Naive thymus-derived CD4-positive, alpha-beta T cell (primary cell): Measurements from ENCODE around the gene SYNDIG1. TPM values are rescaled to one million over a fixed set of nuclear protein-coding genes. Genes with fewer than 3 reads are reported as not detected.

ENCODE experiments used
- ATAC-seq: fragments of 150-1000 bp; cut with Tn5 transposase; 2 replicates; pipeline ENCODE4 v1.10.0; 2021; ENCODE audit warnings: mild to moderate bottlenecking, moderate library complexity
- CTCF ChIA-PET: fragments of 350-600 bp; sonication (Branson Sonifier 250); formaldehyde crosslinking; loops from one replicate; lab custom pipeline; 2021; ENCODE audit warnings: antibody characterized with exemption; lab: Charles Lee
- POLR2A ChIA-PET: fragments of 350-600 bp; sonication (Branson Sonifier 250); formaldehyde crosslinking; loops from one replicate; lab custom pipeline; 2021; ENCODE audit warnings: antibody characterized with exemption, inconsistent platforms; lab: Charles Lee
- DNase-seq, 9 donors: peaks; one replicate each; pipeline versions ENCODE4 v3.0.0 to v3.0.0-alpha.2; 2020 to 2022; ENCODE audit warnings: mixed read lengths in 1 of 9
- H3K27ac ChIP-seq: one replicate; pipeline ENCODE4 v1.7.0; 2013; ENCODE audit warnings: mild to moderate bottlenecking, low read depth, low read length, moderate library complexity
- H3K27me3 ChIP-seq, 2 donors: one replicate each; pipeline ENCODE4 v1.7.0; 2013; ENCODE audit warnings: low read length in 2 of 2, mild to moderate bottlenecking in 2 of 2, moderate library complexity in 2 of 2; ENCODE audit not compliant: control insufficient read depth in 2 of 2, insufficient read depth in 2 of 2
- H3K36me3 ChIP-seq, 3 experiments: 1 replicate in 2 of 3; 2 replicates in 1 of 3; pipeline ENCODE4 v1.7.0; 2013; ENCODE audit warnings: low read length in 3 of 3, mild to moderate bottlenecking in 3 of 3, moderate library complexity in 1 of 3; ENCODE audit not compliant: insufficient read depth in 3 of 3, control insufficient read depth in 2 of 3
- H3K4me1 ChIP-seq, 2 donors: one replicate each; pipeline ENCODE4 v1.7.0; 2013; ENCODE audit warnings: low read length in 2 of 2, mild to moderate bottlenecking in 2 of 2, moderate library complexity in 1 of 2; ENCODE audit not compliant: control insufficient read depth in 2 of 2, insufficient read depth in 2 of 2
- H3K4me3 ChIP-seq: 2 replicates; pipeline ENCODE4 v1.7.0; 2013; ENCODE audit warnings: mild to moderate bottlenecking, low read length
- H3K9me3 ChIP-seq, 3 experiments: 1 replicate in 2 of 3; 2 replicates in 1 of 3; pipeline ENCODE4 v1.7.0; 2013; ENCODE audit warnings: low read length in 3 of 3; ENCODE audit not compliant: control insufficient read depth in 2 of 3
- H3K27ac Mint-ChIP-seq, 9 donors: one replicate each; pipeline ENCODE4 v1.8.0; 2020 to 2022; ENCODE audit warnings: mixed read lengths in 9 of 9, mild to moderate bottlenecking in 8 of 9, moderate library complexity in 5 of 9, inconsistent platforms in 2 of 9
- H3K27me3 Mint-ChIP-seq, 5 donors: one replicate each; pipeline ENCODE4 v1.8.0; 2021 to 2022; ENCODE audit warnings: mixed read lengths in 5 of 5, mild to moderate bottlenecking in 1 of 5
- H3K36me3 Mint-ChIP-seq, 5 donors: one replicate each; pipeline ENCODE4 v1.8.0; 2020 to 2022; ENCODE audit warnings: mixed read lengths in 5 of 5, mild to moderate bottlenecking in 3 of 5, inconsistent platforms in 1 of 5
- H3K4me1 Mint-ChIP-seq, 7 donors: one replicate each; pipeline ENCODE4 v1.8.0; 2020 to 2022; ENCODE audit warnings: mixed read lengths in 7 of 7, mild to moderate bottlenecking in 3 of 7, inconsistent platforms in 1 of 7
- H3K4me3 Mint-ChIP-seq, 10 donors: one replicate each; pipeline ENCODE4 v1.8.0; 2020 to 2022; ENCODE audit warnings: mild to moderate bottlenecking in 10 of 10, mixed read lengths in 10 of 10, moderate library complexity in 6 of 10, inconsistent platforms in 2 of 10
- H3K9me3 Mint-ChIP-seq, 11 donors: one replicate each; pipeline ENCODE4 v1.8.0; 2020 to 2022; ENCODE audit warnings: mixed read lengths in 11 of 11, mild to moderate bottlenecking in 4 of 11, inconsistent platforms in 1 of 11, moderate library complexity in 1 of 11
- intact Hi-C, 2 donors: fragments of 100-400 bp; cut with micrococcal nuclease; formaldehyde crosslinking; loops; one replicate each; pipeline ENCODE4 v1.15.1; 2023
- polyA plus RNA-seq, 2 donors: library from polyadenylated mRNA; unstranded; fragments of 300-500 nt; fragmentation: Illumina TruSeq; gene quantifications; one replicate each; pipeline ENCODE4 v1.2.3, GENCODE V29; 2021
- total RNA-seq, 6 experiments: library from RNA in 5 of 6; stranded (reverse) in 5 of 6; gene quantifications; 1 replicate in 5 of 6; 2 replicates in 1 of 6; pipeline ENCODE4 v1.2.3 and lab custom pipeline; 2021 to 2026

Gene SYNDIG1
- total and polyA plus RNA-seq, 7 experiments from 2014 or later = not detected

DNA sequence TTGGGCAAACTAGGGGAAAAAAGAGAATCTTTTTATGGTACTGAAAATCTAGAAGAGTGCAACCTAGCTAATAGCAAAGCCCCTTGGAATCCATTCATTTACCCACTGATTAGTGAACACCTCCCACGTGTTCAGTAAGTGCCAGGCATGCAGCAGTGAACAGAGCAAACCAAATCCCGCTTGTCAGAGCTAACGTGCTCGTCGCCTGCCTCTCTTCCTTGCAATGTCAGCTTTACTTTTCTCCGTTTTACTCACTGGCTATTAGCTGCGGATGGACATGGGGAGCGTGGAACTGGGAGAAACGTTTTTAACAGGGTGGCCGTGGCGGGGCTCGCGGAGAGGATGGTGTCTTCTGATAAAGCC lies 120.4 kb downstream of the SYNDIG1 start:
- ATAC-seq = no peak
- Mint-ChIP-seq H3K27ac (no peak overlapping the region), H3K4me1 (no peaks in the 10 kb centered on the region), H3K9me3 (no peaks in the 10 kb centered on the region), H3K27me3 (peaks cover 0 to 5% (median 2%) of the 10 kb centered on the region in 5 donors), H3K4me3 (no peak overlapping the region), H3K36me3 (no peaks in the 10 kb centered on the region)
- DNase-seq = no peak
- Histone ChIP-seq H3K4me1 (no peaks in the 10 kb centered on the region), H3K4me3 (no peak overlapping the region), H3K9me3 (no peaks in the 10 kb centered on the region), H3K27ac (no peak overlapping the region), H3K36me3 (no peaks in the 10 kb centered on the region), H3K27me3 (no peaks in the 10 kb centered on the region)
- POLR2A ChIA-PET = no interaction called here
- CTCF ChIA-PET = no interaction called here
- intact Hi-C loops = no loop called here

DNA sequence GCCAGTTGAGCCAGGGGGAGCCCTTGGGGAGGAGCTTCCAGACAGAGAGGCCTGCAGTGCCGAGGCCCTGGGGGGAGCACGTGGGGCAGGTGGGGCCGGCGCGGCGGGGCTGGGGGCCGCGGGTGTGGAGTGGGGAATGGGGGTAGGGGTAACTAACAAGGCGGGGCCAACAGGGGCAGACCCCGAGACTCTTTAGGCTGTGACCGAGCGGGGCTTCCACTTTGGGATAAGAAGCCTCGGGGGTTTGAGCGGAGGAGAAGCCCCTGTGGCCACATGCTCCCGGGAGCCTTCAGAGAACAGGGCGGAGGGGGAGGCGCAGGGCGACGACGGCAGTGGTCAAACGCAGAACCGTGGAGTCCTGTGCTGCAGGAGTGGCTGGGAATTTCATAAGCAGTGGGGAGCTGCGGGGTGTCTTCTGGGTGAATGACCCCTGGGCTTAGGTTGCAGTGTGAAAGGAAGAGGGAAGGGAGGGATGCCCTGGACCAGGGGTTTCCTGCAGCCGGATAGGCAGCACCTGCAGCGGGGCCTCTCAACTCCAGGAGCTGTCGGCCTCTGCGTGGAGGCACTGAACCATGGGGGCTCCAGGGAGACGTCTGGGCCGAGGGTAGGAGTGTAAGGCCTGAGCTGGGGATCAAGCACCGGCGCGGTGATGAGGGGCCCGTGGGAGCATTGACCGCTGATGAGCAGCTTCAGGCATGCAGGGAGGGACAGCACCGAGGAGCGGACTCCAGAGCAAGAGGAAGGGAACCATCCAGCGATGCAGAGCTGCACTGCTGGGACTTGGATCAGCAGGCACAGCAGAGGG lies 121.0 kb downstream of the SYNDIG1 start:
- intact Hi-C loops = no loop called here
- ATAC-seq = no peak
- Mint-ChIP-seq H3K9me3 (no peaks in the 10 kb centered on the region), H3K36me3 (no peaks in the 10 kb centered on the region), H3K27ac (no peak overlapping the region), H3K27me3 (peaks cover 0 to 5% (median 0%) of the 10 kb centered on the region in 5 donors), H3K4me3 (no peak overlapping the region), H3K4me1 (no peaks in the 10 kb centered on the region)
- CTCF ChIA-PET = interaction anchor here (0.6 kb wide), 1 partner anchor 22 kb away, joined by 3 read pairs; no protein-coding TSS in a partner anchor
- Histone ChIP-seq H3K9me3 (no peaks in the 10 kb centered on the region), H3K27me3 (no peaks in the 10 kb centered on the region), H3K27ac (no peak overlapping the region), H3K4me3 (no peak overlapping the region), H3K36me3 (no peaks in the 10 kb centered on the region), H3K4me1 (no peaks in the 10 kb centered on the region)
- no peak for DNase-seq
- POLR2A ChIA-PET = no interaction called here

DNA sequence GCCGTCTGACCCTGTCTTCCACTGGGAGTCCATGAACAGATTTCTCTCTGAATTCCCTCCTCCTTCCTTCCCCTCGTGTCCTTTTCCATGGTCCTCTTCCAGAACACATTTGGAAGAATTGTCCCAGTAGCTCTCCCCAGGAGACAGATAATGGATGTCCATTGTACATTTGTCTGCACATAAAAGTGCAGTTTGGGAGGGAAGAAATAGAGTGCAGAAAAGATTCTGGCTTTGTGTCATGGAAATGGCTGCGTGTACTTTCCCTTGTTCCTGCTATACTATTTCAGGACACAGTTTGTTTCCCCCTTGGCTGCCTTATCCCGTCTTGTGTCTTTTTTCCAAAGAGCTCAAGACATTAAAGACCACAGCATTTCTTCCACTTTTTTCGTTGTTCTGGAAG lies 127.6 kb downstream of the SYNDIG1 start:
- H3K4me1 ChIP-seq = no peaks in the 10 kb centered on the region
- Mint-ChIP-seq H3K4me3 (no peak overlapping the region), H3K9me3 (peaks cover 5 to 34% (median 12%) of the 10 kb centered on the region in 11 donors), H3K27ac (no peak overlapping the region), H3K36me3 (peaks cover 0 to 10% (median 0%) of the 10 kb centered on the region in 5 donors), H3K4me1 (no peaks in the 10 kb centered on the region), H3K27me3 (peaks cover 8 to 15% (median 8%) of the 10 kb centered on the region in 5 donors)
- no peaks in the 10 kb centered on the region for H3K27me3 ChIP-seq
- ChIA-PET POLR2A (no interaction called here), CTCF (no interaction called here)
- peaks cover 0 to 11% (median 0%) of the 10 kb centered on the region in 3 experiments for H3K9me3 ChIP-seq
- no peaks in the 10 kb centered on the region for H3K36me3 ChIP-seq
- H3K4me3 ChIP-seq = no peak overlapping the region
- no peak for DNase-seq
- intact Hi-C loops = no loop called here
- no peak for ATAC-seq
- H3K27ac ChIP-seq = no peak overlapping the region

DNA sequence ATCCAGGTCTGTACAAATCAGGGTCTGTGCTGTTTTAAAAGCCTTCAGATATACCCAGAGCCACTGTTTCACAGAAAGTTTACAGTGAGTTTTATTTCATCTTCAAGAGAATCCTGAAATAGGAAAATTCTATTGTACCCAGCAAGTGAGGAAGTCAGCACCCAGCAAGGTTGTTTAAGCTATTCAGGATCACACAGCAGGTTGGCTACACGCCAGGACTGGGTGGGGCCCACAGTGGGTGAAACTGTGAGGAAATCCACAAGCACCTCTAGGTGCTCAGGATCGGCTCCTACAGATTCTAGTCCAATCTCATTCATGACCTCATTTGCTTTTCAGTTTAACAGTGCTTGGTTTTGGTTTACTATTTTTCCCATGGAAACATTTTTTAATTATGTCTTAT lies 128.9 kb downstream of the SYNDIG1 start:
- Mint-ChIP-seq H3K27me3 (peaks cover 3 to 21% (median 12%) of the 10 kb centered on the region in 5 donors), H3K4me1 (no peaks in the 10 kb centered on the region), H3K9me3 (peaks cover 5 to 44% (median 16%) of the 10 kb centered on the region in 11 donors), H3K36me3 (peaks cover 0 to 10% (median 0%) of the 10 kb centered on the region in 5 donors), H3K27ac (no peak overlapping the region), H3K4me3 (no peak overlapping the region)
- POLR2A ChIA-PET = no interaction called here
- Histone ChIP-seq H3K9me3 (peaks cover 0 to 11% (median 0%) of the 10 kb centered on the region in 3 experiments), H3K4me1 (no peaks in the 10 kb centered on the region), H3K27me3 (no peaks in the 10 kb centered on the region), H3K27ac (no peak overlapping the region), H3K36me3 (no peaks in the 10 kb centered on the region), H3K4me3 (no peak overlapping the region)
- CTCF ChIA-PET = no interaction called here
- ATAC-seq (no peak), DNase-seq (no peak)
- intact Hi-C loops = no loop called here

DNA sequence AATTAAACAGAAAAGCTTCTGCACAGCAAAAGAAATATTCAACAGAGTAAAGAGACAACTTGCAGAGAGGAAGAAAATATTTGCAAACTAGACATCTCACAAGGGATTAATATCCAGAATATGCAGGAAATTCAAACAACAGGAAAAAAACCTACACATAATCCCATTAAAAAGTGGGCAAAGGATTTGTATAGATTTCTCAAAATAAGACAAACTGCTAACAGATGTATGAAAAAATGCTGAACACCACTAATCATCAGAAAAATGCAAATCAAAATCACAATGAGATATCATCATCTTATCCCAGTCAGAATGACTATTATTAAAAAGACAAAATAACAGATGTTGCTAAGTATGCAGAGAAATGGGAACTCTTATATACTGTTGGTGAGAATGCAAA lies 129.6 kb downstream of the SYNDIG1 start:
- ATAC-seq = no peak
- DNase-seq = no peak
- H3K4me3 ChIP-seq = no peak overlapping the region
- intact Hi-C loops = no loop called here
- Mint-ChIP-seq H3K4me1 (no peaks in the 10 kb centered on the region), H3K27me3 (peaks cover 5 to 24% (median 16%) of the 10 kb centered on the region in 5 donors), H3K36me3 (peaks cover 0 to 10% (median 0%) of the 10 kb centered on the region in 5 donors), H3K27ac (no peak overlapping the region), H3K4me3 (no peak overlapping the region), H3K9me3 (peaks cover 5 to 45% (median 16%) of the 10 kb centered on the region in 11 donors)
- ChIA-PET POLR2A (no interaction called here), CTCF (no interaction called here)
- H3K27ac ChIP-seq = no peak overlapping the region
- no peaks in the 10 kb centered on the region for H3K27me3 ChIP-seq
- H3K36me3 ChIP-seq = no peaks in the 10 kb centered on the region
- H3K4me1 ChIP-seq = no peaks in the 10 kb centered on the region
- H3K9me3 ChIP-seq = peaks cover 0 to 11% (median 0%) of the 10 kb centered on the region in 3 experiments

DNA sequence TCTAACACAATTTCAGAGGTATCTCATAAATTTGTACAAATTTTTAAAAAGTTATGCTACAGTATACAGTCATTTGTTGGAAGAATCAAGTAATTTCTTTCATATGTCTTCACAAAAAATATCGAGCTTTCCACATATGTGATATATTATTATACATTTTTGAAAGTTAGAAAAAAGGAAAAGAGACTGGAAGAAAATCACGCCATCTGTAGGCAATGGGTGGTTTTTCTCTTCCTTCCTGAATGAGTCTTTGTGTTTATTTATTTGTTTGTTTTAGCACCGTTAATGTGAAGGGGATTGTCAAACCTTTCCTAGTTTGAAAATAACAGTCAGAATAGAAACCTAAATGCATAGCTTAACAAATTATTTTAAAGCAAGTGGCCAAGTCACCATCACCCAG lies 130.6 kb downstream of the SYNDIG1 start:
- CTCF ChIA-PET = no interaction called here
- Mint-ChIP-seq H3K27ac (no peak overlapping the region), H3K27me3 (peaks cover 8 to 24% (median 18%) of the 10 kb centered on the region in 5 donors), H3K4me3 (no peak overlapping the region), H3K9me3 (peaks cover 5 to 45% (median 16%) of the 10 kb centered on the region in 11 donors), H3K36me3 (peaks cover 0 to 10% (median 0%) of the 10 kb centered on the region in 5 donors), H3K4me1 (no peaks in the 10 kb centered on the region)
- DNase-seq = no peak
- POLR2A ChIA-PET = no interaction called here
- no peak for ATAC-seq
- intact Hi-C loops = no loop called here
- Histone ChIP-seq H3K27ac (no peak overlapping the region), H3K4me3 (no peak overlapping the region), H3K27me3 (no peaks in the 10 kb centered on the region), H3K36me3 (no peaks in the 10 kb centered on the region), H3K4me1 (no peaks in the 10 kb centered on the region), H3K9me3 (peaks cover 0 to 11% (median 0%) of the 10 kb centered on the region in 3 experiments)

DNA sequence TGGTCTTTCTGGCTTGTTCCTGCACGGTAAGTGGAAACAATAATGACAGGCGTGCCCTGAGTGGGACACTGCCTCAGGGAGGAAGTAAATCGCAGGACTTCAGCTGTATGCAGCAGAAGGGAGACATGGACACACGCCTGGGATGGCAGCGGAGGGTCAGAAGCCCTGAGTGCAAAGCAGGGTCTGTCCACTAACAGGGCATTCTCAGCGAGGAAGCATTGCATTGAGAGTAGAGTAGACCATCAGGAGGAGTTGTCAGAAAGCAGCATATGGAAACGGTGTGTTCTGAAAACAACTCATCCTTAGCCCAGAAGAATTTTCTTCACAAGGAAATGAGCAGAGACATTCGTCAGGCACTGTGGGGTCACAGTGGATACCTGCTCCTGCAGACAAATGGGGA lies 134.0 kb downstream of the SYNDIG1 start:
- Mint-ChIP-seq H3K36me3 (peaks cover 0 to 10% (median 0%) of the 10 kb centered on the region in 5 donors), H3K27ac (no peak overlapping the region), H3K9me3 (peaks cover 5 to 45% (median 15%) of the 10 kb centered on the region in 11 donors), H3K4me3 (no peak overlapping the region), H3K4me1 (no peaks in the 10 kb centered on the region), H3K27me3 (peaks cover 4 to 28% (median 18%) of the 10 kb centered on the region in 5 donors)
- CTCF ChIA-PET = no interaction called here
- no peaks in the 10 kb centered on the region for H3K27me3 ChIP-seq
- POLR2A ChIA-PET = no interaction called here
- no peak overlapping the region for H3K27ac ChIP-seq
- H3K4me3 ChIP-seq = no peak overlapping the region
- intact Hi-C loops = no loop called here
- no peak for ATAC-seq
- no peaks in the 10 kb centered on the region for H3K4me1 ChIP-seq
- H3K36me3 ChIP-seq = no peaks in the 10 kb centered on the region
- DNase-seq = no peak
- H3K9me3 ChIP-seq = peaks cover 0 to 11% (median 0%) of the 10 kb centered on the region in 3 experiments
